ENCODE data around the gene MBIP.

MBIP gene

DNA sequence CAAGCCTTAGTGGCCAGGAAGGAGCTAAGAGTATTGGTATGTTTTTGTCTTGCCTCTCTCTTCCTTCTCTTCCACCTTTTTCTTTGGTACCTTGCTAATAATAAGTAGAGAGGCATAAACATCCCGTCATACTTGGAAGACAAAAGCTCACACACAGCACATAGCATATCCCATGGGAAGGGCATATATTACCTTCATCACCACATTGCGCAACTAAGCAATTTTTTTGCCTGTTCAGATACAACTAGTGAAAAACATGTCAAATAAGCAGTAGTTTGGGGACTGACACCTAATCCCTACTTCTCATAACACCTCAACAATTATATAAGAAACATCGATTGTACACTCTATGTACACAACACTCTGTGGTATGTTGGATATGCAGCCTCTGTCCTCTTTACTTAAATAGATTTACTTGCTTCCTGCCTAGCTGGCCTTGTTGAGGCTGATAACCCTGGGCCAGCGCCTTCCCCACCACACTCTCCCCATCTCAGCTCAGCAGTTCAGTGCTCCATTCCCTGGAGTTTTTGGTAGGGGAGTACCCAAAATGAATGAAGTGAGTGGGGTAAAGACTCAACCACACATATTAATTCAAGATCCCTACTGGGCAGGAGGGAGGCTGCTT lies 35.4 kb downstream of the MBIP start:
- H3K4me3 ChIP-seq (ENCODE audit: low read depth, low read length): no peak overlapping the region
- no peak for TF ChIP-seq CTCF (IDR thresholded peaks at IDR 0.05; ENCODE audit: low read depth, low read length, missing control alignments)
- DNase-seq (ENCODE audit: low read depth): no peak

DNA sequence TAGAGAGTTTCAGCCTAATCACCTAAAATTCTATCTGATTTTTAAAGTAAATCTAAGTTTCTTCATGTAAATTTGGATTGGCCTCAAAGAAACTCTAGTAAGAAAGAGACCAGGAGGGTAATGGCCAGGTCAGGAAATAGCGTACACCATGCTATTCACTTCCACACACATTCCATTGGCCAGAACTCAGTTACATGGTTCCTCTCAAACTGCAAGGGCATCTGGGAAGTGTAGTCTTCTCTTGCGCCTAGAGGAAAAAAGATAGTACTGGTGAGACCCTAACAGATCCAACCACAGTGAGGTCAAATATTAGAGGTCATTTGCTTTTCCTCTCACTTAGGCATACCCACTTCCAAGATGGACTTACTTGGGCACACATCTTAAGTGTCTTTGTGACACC lies 39.1 kb downstream of the MBIP start:
- no peak for DNase-seq (ENCODE audit: low read depth)
- TF ChIP-seq CTCF (IDR thresholded peaks at IDR 0.05; ENCODE audit: low read depth, low read length, missing control alignments): no peak
- no peak overlapping the region for H3K4me3 ChIP-seq (ENCODE audit: low read depth, low read length)

DNA sequence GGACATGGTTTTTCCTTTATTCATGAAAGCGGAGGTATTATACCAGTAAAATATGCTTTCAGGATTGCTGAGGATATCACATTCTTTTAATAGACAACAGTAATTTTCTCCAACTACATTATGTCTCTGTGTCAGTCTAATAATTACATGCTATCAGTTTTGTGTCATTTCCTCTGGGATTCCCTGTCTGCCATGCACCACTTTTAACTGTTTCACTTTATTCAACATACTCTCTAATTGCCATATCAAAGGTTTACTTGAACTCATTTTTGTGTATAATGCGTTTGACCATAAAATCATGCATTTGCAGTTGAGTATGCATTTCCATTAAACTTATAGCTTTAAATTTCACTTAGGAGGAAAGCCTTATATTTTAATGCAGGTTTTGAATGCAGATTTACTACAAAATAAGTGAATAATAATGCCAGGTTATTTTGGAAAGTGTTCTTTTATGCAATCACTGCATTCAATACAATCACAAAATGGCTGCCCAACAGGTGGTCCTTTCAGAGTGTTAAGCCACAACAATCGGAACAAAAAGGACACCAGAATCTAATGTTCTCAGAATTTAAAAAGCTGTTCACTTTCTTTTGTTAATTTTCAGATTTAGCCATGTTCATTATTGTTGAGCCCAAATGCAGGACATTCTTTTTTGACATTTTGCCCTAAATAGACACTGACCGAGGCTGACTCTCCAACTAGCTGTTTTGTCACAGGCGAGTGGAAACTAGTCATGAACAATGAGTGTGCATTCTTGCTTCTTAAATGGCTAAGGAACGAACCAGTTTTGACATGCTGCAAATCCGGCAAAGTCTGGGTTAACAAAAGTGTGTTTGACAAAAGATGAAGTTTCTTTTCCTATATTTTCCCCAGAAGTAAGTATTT lies 40.9 kb downstream of the MBIP start:
- H3K4me3 ChIP-seq (ENCODE audit: low read depth, low read length): no peak overlapping the region
- no peak for TF ChIP-seq CTCF (IDR thresholded peaks at IDR 0.05; ENCODE audit: low read depth, low read length, missing control alignments)
- no peak for DNase-seq (ENCODE audit: low read depth)

- no peak for TF ChIP-seq CTCF (IDR thresholded peaks at IDR 0.05; ENCODE audit: low read depth, low read length, missing control alignments)
- H3K4me3 ChIP-seq (ENCODE audit: low read depth, low read length): no peak overlapping the region
- no peak for DNase-seq (ENCODE audit: low read depth)
These were observed 44.7 kb downstream of the MBIP start for GRCh38 chr14:36275741-36276140.

DNA sequence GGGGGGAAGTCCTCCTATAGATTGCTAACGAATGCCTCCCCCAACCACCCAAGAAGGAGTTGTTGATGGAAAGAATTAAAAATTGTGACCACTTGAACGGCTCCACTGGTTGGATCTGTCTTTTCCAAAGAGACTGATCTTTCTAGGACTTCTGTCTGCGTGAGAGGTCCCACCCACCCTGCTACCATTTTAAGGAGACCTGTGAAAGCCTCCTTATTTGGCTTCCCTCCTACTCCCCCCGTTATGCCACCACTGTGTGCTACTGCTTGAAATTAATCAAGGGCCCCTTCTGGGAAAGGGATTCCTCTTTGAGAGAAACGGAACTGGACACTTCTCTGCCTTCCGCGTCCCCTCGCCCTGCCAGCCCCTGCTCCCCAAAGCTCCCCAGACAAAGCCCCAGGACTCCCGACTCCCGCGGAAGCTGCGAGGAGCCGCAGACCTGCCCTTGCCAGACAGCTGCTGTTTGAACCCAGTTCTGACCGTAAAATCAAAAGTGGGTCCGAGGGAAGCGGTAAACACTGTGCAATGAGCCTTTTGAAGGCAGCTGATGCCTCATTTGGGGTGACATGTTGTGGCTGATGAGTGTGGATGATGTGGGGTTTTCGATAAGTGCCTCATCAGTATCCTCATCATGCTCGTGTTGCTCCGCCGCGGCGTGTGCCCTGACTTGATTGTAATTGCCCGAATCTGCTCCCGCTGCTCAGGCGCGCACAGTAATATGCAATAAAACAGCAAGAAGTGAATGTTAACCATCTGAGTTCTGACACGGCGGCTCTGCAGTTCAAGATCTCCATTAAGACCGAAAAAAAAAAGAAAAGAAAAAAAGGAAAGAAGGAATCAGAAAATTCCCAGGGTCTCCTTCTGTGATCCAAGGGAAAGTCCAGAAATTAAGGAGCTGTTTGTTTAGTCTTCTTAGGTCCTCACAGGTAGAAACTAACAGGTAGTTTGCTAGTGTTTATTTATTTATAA lies 48.2 kb downstream of the MBIP start:
- H3K4me3 ChIP-seq (ENCODE audit: low read depth, low read length): no peak overlapping the region
- no peak for DNase-seq (ENCODE audit: low read depth)
- no peak for TF ChIP-seq CTCF (IDR thresholded peaks at IDR 0.05; ENCODE audit: low read depth, low read length, missing control alignments)

GRCh38 chr14:36271222-36271621 lies 49.2 kb downstream of the MBIP start:
- H3K4me3 ChIP-seq (ENCODE audit: low read depth, low read length): no peak overlapping the region
- TF ChIP-seq CTCF (IDR thresholded peaks at IDR 0.05; ENCODE audit: low read depth, low read length, missing control alignments): no peak
- no peak for DNase-seq (ENCODE audit: low read depth)

Data from GM12864 (cell line).